ENCODE data around the gene PCP2.

Gene PCP2

DNA sequence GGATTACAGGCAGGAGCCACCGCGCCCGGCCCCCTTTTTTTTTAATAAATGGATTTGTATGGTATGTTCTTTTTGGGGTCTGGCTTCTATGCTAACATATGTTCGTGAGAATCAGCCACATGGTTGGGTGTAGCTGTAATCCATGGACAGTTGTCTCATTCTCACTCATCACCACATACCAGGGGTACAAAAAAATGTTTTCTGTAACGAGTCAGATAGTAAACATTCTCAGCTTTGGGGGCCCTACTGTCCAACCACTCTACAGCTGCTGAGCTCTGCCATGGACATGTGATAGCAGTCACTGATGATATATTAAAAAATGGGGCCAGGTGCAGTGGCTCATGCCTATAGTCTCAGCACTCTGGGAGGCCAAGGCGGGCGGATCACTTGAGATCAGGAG, 30.2 kb upstream of the PCP2 start:
- H3K4me1 ChIP-seq = no peaks in the 10 kb centered on the region
- no peak overlapping the region for H3K4me3 ChIP-seq (ENCODE audit: low read depth, low read length)
- no peaks in the 10 kb centered on the region for H3K36me3 ChIP-seq
- DNase-seq = no peak
- peaks cover 47% of the 10 kb centered on the region for H3K27me3 ChIP-seq
- TF ChIP-seq, protein P1, sequence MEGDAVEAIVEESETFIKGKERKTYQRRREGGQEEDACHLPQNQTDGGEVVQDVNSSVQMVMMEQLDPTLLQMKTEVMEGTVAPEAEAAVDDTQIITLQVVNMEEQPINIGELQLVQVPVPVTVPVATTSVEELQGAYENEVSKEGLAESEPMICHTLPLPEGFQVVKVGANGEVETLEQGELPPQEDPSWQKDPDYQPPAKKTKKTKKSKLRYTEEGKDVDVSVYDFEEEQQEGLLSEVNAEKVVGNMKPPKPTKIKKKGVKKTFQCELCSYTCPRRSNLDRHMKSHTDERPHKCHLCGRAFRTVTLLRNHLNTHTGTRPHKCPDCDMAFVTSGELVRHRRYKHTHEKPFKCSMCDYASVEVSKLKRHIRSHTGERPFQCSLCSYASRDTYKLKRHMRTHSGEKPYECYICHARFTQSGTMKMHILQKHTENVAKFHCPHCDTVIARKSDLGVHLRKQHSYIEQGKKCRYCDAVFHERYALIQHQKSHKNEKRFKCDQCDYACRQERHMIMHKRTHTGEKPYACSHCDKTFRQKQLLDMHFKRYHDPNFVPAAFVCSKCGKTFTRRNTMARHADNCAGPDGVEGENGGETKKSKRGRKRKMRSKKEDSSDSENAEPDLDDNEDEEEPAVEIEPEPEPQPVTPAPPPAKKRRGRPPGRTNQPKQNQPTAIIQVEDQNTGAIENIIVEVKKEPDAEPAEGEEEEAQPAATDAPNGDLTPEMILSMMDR (IDR thresholded peaks at IDR 0.05; ENCODE audit: low read depth, low read length) = no peak
- H3K9me3 ChIP-seq = no peaks in the 10 kb centered on the region

DNA sequence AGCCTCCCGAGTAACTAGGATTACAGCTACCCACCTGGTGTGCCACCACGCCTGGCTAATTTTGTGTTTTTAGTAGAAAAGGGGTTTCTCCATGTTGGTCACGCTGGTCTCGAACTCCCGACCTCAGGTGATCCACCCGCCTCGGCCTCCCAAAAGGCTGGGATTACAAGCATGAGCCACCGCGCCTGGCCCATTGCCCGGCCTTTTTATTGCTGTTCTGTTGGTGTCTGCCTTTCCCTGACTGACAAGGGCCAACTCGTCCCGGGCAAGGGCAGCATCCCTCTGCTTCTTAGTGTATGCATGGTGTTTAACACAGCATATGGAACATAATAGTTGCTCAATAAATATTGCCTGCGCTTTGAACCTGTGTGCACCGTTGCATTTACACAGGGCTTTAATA, 29.1 kb upstream of the PCP2 start:
- Histone ChIP-seq H3K4me1 (no peaks in the 10 kb centered on the region), H3K27me3 (peaks cover 51% of the 10 kb centered on the region), H3K4me3 (ENCODE audit: low read depth, low read length) (no peak overlapping the region), H3K36me3 (no peaks in the 10 kb centered on the region), H3K9me3 (no peaks in the 10 kb centered on the region)
- TF ChIP-seq, protein P1 (IDR thresholded peaks at IDR 0.05; ENCODE audit: low read depth, low read length) = no peak
- no peak for DNase-seq

DNA sequence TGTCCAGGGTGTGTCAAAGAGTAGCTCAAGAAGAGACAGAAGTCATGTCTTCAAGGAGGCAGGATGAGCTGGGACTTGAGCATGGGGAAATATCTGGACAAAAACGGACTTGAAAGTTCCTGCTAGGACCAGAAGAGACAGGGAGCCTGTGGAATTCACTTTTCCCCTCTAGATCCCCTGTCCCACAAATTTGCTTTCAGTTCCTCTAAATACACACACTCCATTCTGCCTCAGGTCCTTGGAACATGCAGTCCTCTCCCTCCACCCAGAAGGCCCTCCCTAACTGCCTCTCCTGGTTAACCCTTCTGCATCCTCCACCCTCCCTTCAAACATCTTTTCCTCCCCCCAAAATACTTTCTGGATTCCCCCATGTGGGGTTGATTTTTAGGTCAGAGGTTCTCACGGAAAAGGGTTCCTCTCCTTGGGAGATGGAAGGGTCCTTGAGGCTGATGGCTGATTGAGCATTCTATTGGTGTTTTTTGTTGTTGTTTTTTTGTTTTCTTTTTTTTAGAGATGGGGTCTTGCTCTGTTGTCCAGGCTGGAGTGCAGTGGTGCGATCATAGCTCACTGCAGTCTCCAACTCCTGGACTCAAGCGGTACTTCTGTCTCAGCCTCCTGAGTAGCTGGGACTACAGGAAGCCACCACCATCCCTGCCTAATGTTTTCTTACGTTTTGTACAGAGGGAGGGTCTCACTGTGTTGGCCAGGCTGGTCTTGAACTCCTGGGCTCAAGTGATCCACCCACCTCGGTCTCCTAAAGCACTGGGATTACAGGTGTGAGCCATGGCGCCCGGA, 28.4 kb upstream of the PCP2 start:
- DNase-seq = no peak
- TF ChIP-seq, protein P1 (IDR thresholded peaks at IDR 0.05; ENCODE audit: low read depth, low read length) = no peak
- Histone ChIP-seq H3K4me3 (ENCODE audit: low read depth, low read length) (no peak overlapping the region), H3K4me1 (no peaks in the 10 kb centered on the region), H3K27me3 (peaks cover 53% of the 10 kb centered on the region), H3K9me3 (no peaks in the 10 kb centered on the region), H3K36me3 (no peaks in the 10 kb centered on the region)

DNA sequence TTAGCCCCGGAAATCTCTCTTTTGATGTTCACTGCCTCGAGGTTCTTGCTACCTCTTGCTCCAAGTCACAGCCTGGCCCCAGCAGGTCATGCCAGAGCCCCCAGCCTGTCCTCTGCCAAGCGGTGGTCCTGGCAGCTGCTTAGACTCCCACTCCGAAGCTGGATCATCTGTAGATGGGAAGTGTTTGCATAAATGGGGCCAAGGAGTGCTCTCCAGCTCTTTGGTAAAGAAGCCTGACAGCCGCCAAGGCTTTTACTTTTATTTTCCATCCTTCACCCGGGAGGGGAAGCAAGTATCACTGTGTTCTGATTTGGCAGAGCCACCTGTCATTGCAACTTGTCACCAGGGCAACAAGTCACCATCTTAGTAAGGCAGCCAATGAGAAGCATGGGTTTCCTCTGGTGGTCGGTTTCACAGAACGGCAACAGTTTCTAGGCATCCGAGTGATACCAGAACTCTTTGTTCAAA, 24.7 kb upstream of the PCP2 start:
- H3K4me3 ChIP-seq (ENCODE audit: low read depth, low read length) = no peak overlapping the region
- H3K9me3 ChIP-seq = no peaks in the 10 kb centered on the region
- no peak for DNase-seq
- TF ChIP-seq, protein P1 (IDR thresholded peaks at IDR 0.05; ENCODE audit: low read depth, low read length) = no peak
- H3K27me3 ChIP-seq = peaks cover 40% of the 10 kb centered on the region
- no peaks in the 10 kb centered on the region for H3K4me1 ChIP-seq
- no peaks in the 10 kb centered on the region for H3K36me3 ChIP-seq

DNA sequence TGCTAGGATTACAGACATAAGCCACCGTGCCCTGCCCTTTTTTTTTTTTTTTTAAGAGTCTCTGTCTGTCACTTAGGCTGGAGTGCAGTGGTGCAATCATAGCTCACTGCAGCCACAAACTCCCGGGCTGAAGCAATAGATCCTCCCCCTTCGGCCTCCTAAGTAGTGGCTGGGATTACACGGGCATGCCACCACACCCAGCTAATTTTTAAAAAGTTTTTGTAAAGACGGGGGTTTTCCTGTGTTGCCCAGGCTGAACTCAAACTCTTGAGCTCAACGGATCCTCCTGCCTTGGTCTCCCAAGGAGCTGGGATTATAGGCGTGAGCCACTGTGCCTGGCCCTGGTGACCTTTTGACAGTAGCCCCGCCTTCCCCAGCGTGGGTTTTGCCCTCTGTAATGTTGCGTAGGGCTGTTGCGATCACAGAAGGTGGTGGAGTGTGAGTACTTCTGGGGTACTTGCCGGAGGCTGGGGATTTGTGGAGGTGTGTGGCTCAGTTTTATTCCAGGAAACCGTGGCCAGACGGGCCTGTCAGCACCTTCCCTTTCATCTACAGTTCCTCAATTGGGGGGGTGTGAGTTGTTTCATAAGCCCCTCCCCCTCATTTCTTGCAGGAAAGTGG, 23.7 kb upstream of the PCP2 start:
- DNase-seq = no peak
- TF ChIP-seq, protein P1 (IDR thresholded peaks at IDR 0.05; ENCODE audit: low read depth, low read length) = no peak
- Histone ChIP-seq H3K4me1 (no peaks in the 10 kb centered on the region), H3K4me3 (ENCODE audit: low read depth, low read length) (no peak overlapping the region), H3K9me3 (no peaks in the 10 kb centered on the region), H3K36me3 (no peaks in the 10 kb centered on the region), H3K27me3 (peaks cover 39% of the 10 kb centered on the region)

DNA sequence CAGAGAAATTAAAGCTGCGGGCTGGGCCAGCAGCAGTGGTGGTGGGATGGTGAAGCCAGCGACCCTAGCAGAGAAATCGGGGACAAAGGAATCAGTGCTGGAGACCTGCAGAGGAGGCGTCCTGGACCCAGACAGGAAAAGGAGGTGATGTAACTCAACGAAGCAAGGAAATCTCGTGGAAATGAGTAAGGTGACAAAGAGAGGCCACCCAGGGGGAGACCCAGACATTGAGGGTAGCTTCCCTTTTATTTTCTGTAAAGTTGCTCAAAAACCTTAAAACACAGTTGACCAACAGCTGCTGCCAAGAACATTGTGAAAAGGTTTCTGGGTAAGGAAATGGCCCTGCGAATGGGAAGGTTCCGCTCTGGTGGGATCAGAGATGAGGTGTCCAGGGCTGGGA, 22.1 kb upstream of the PCP2 start:
- TF ChIP-seq, protein P1 (IDR thresholded peaks at IDR 0.05; ENCODE audit: low read depth, low read length) = no peak
- no peak overlapping the region for H3K4me3 ChIP-seq (ENCODE audit: low read depth, low read length)
- peaks cover 51% of the 10 kb centered on the region for H3K27me3 ChIP-seq
- no peaks in the 10 kb centered on the region for H3K4me1 ChIP-seq
- no peaks in the 10 kb centered on the region for H3K36me3 ChIP-seq
- H3K9me3 ChIP-seq = no peaks in the 10 kb centered on the region
- no peak for DNase-seq

All from BE2C (cell line).